IMR-90 (cell line): ENCODE results near the gene MCF2L. TPM values are rescaled to one million over a fixed set of nuclear protein-coding genes. Genes with fewer than 3 reads are reported as not detected.

Experiments used
- ATAC-seq: fragments of 200-7000 bp; cut with Tn5 transposase; 2 replicates; pipeline ENCODE4 v1.9.1; 2020; ENCODE audit warnings: low read depth, mild to moderate bottlenecking, moderate library complexity
- BruUV-seq: library from RNA; stranded (reverse); fragments of 400-500 nt; replicated peaks from 2 replicates; lab custom pipeline; 2021; lab: Mats Ljungman, UMichigan
- CTCF ChIA-PET: fragments of 300-600 bp; formaldehyde crosslinking; extraction: SDS; loops from one replicate; lab custom pipeline; 2021; ENCODE audit warnings: antibody characterized with exemption; lab: Yijun Ruan, JAX
- POLR2A ChIA-PET: fragments of 300-600 bp; sonication (Branson Sonifier 250); formaldehyde crosslinking; loops from one replicate; lab custom pipeline; 2022; ENCODE audit warnings: antibody characterized with exemption; ENCODE audit not compliant: unreplicated experiment; lab: Charles Lee
- DNase-seq: peaks from one replicate; pipeline ENCODE4 v3.0.0; 2013
- H2AFZ ChIP-seq: replicated peaks from 2 replicates; pipeline ENCODE3; 2013; ENCODE audit warnings: low read length, mild to moderate bottlenecking; ENCODE audit not compliant: poor library complexity
- H2AK5ac ChIP-seq: 2 replicates; pipeline ENCODE4 v1.6.1; 2013; ENCODE audit warnings: low read depth, low read length, inconsistent platforms
- H2AK9ac ChIP-seq: replicated peaks from 2 replicates; pipeline ENCODE3; 2013; ENCODE audit warnings: mild to moderate bottlenecking, low read depth, low read length, moderate library complexity; ENCODE audit not compliant: poor library complexity
- H2BK120ac ChIP-seq: 2 replicates; pipeline ENCODE4 v1.6.1; 2013; ENCODE audit warnings: low read depth, low read length, inconsistent platforms
- H2BK15ac ChIP-seq: 3 replicates; pipeline ENCODE4 v1.6.1; 2013; ENCODE audit warnings: low read depth, low read length, inconsistent platforms
- H2BK20ac ChIP-seq: 2 replicates; pipeline ENCODE4 v1.6.1; 2013; ENCODE audit warnings: low read depth, mild to moderate bottlenecking, inconsistent platforms, low read length, moderate library complexity
- H2BK5ac ChIP-seq: 2 replicates; pipeline ENCODE4 v1.6.1; 2013; ENCODE audit warnings: mild to moderate bottlenecking, low read depth, low read length, inconsistent platforms; ENCODE audit not compliant: poor library complexity, severe bottlenecking
- H3K14ac ChIP-seq: replicated peaks from 2 replicates; pipeline ENCODE4 v1.6.1; 2013; ENCODE audit warnings: low read depth, low read length, inconsistent platforms
- H3K18ac ChIP-seq: 2 replicates; pipeline ENCODE4 v1.6.1; 2013; ENCODE audit warnings: low read depth, low read length, control low read depth
- H3K23ac ChIP-seq: 2 replicates; pipeline ENCODE4 v1.6.1; 2013; ENCODE audit warnings: low read depth, low read length, inconsistent platforms
- H3K27ac ChIP-seq: 2 replicates; pipeline ENCODE4 v1.5.1; 2013; ENCODE audit warnings: mild to moderate bottlenecking, control low read depth, low read length; ENCODE audit not compliant: insufficient read depth
- H3K27me3 ChIP-seq: 2 replicates; pipeline ENCODE4 v1.6.1; 2013; ENCODE audit warnings: low read length; ENCODE audit not compliant: control insufficient read depth, insufficient read depth
- H3K36me3 ChIP-seq: 2 replicates; pipeline ENCODE4 v1.6.1; 2013; ENCODE audit warnings: low read length, mixed read lengths; ENCODE audit not compliant: control insufficient read depth, insufficient read depth
- H3K4ac ChIP-seq: 2 replicates; pipeline ENCODE4 v1.6.1; 2013; ENCODE audit warnings: low read depth, low read length, inconsistent platforms
- H3K4me1 ChIP-seq: 2 replicates; pipeline ENCODE4 v1.6.1; 2013; ENCODE audit warnings: low read length, mixed read lengths; ENCODE audit not compliant: control insufficient read depth, insufficient read depth
- H3K4me2 ChIP-seq: 2 replicates; pipeline ENCODE4 v1.6.1; 2013; ENCODE audit warnings: low read depth, mild to moderate bottlenecking, control low read depth, low read length, moderate library complexity
- H3K4me3 ChIP-seq: 2 replicates; pipeline ENCODE4 v1.5.1; 2013; ENCODE audit warnings: low read depth, mild to moderate bottlenecking, control low read depth, low read length, moderate library complexity; ENCODE audit not compliant: insufficient read depth
- H3K56ac ChIP-seq: 2 replicates; pipeline ENCODE4 v1.6.1; 2013; ENCODE audit warnings: low read length, inconsistent platforms; ENCODE audit not compliant: insufficient read depth; ENCODE audit errors: extremely low read depth
- H3K79me1 ChIP-seq, 2 experiments: 2 replicates each; pipeline ENCODE4 v1.6.1; 2013; ENCODE audit warnings: low read length in 2 of 2, inconsistent platforms in 1 of 2, low read depth in 1 of 2
- H3K9ac ChIP-seq: 2 replicates; pipeline ENCODE4 v1.6.1; 2013; ENCODE audit warnings: low read depth, low read length, control low read depth
- H3K9me1 ChIP-seq: 2 replicates; pipeline ENCODE4 v1.6.1; 2013; ENCODE audit warnings: low read length, inconsistent platforms; ENCODE audit not compliant: insufficient read depth
- H3K9me3 ChIP-seq: 2 replicates; pipeline ENCODE4 v1.6.1; 2013; ENCODE audit warnings: low read length; ENCODE audit not compliant: control insufficient read depth, insufficient read depth
- H4K20me1 ChIP-seq: 2 replicates; pipeline ENCODE4 v1.6.1; 2013; ENCODE audit warnings: low read length, inconsistent platforms; ENCODE audit not compliant: insufficient read depth
- H4K5ac ChIP-seq: 2 replicates; pipeline ENCODE4 v1.6.1; 2013; ENCODE audit warnings: mild to moderate bottlenecking, low read depth, low read length, control low read depth
- H4K8ac ChIP-seq, 2 experiments: 2 replicates each; pipeline ENCODE4 v1.6.1; 2013; ENCODE audit warnings: low read depth in 2 of 2, low read length in 2 of 2, control low read depth in 1 of 2, inconsistent platforms in 1 of 2
- H4K91ac ChIP-seq: 2 replicates; pipeline ENCODE4 v1.6.1; 2013; ENCODE audit warnings: low read depth, low read length, inconsistent platforms; ENCODE audit not compliant: insufficient read depth
- BHLHE40 ChIP-seq: fragments of 150-350 bp; IDR thresholded peaks from 2 replicates; pipeline ENCODE4 v1.6.1; 2016; ENCODE audit warnings: mild to moderate bottlenecking, low read depth, low read length
- CEBPB ChIP-seq: IDR thresholded peaks from 2 replicates; pipeline ENCODE4 v1.6.1; 2012; ENCODE audit warnings: low read depth, low read length, improper control_type of control experiment
- CHD1 ChIP-seq: IDR thresholded peaks from 2 replicates; pipeline ENCODE4 v1.6.1; 2012; ENCODE audit warnings: low read depth, low read length, improper control_type of control experiment
- CTCF ChIP-seq: conservative IDR thresholded peaks from 2 replicates; pipeline ENCODE4 v1.5.1; 2012; ENCODE audit warnings: mild to moderate bottlenecking, low read depth, low read length, improper control_type of control experiment
- ELK1 ChIP-seq: fragments of 150-350 bp; IDR thresholded peaks from 2 replicates; pipeline ENCODE4 v1.6.1; 2016; ENCODE audit warnings: low read depth, mild to moderate bottlenecking, low read length, moderate library complexity, borderline replicate concordance
- FOS ChIP-seq: fragments of 150-350 bp; IDR thresholded peaks from 2 replicates; pipeline ENCODE4 v1.6.1; 2016; ENCODE audit warnings: low read depth, low read length
- MAFK ChIP-seq: IDR thresholded peaks from 2 replicates; pipeline ENCODE4 v1.6.1; 2012; ENCODE audit warnings: low read depth, low read length, improper control_type of control experiment
- MAZ ChIP-seq: IDR thresholded peaks from 2 replicates; pipeline ENCODE4 v1.6.1; 2012; ENCODE audit warnings: low read depth, mild to moderate bottlenecking, low read length, improper control_type of control experiment, moderate library complexity, borderline replicate concordance
- MXI1 ChIP-seq: IDR thresholded peaks from 2 replicates; pipeline ENCODE4 v1.6.1; 2012; ENCODE audit warnings: low read depth, mild to moderate bottlenecking, low read length, moderate library complexity, borderline replicate concordance
- NFE2L2 ChIP-seq: fragments of 150-350 bp; IDR thresholded peaks from 2 replicates; pipeline ENCODE4 v1.6.1; 2016; ENCODE audit warnings: low read depth, mild to moderate bottlenecking, low read length
- POLR2A ChIP-seq: IDR thresholded peaks from 2 replicates; pipeline ENCODE4 v1.6.1; 2012; ENCODE audit warnings: mild to moderate bottlenecking, low read depth, low read length
- RAD21 ChIP-seq: IDR thresholded peaks from 2 replicates; pipeline ENCODE4 v1.6.1; 2012; ENCODE audit warnings: low read length, improper control_type of control experiment
- RCOR1 ChIP-seq: IDR thresholded peaks from 2 replicates; pipeline ENCODE4 v1.6.1; 2012; ENCODE audit warnings: mild to moderate bottlenecking, low read length, improper control_type of control experiment; ENCODE audit not compliant: insufficient replicate concordance
- RFX5 ChIP-seq: IDR thresholded peaks from 2 replicates; pipeline ENCODE4 v1.8.0; 2012; ENCODE audit warnings: low read depth, mild to moderate bottlenecking, low read length, moderate library complexity
- SMC3 ChIP-seq: fragments of 150-350 bp; IDR thresholded peaks from 2 replicates; pipeline ENCODE4 v1.6.1; 2016; ENCODE audit warnings: low read depth, mild to moderate bottlenecking, antibody characterized with exemption, low read length, moderate library complexity
- USF2 ChIP-seq: fragments of 150-350 bp; IDR thresholded peaks from 2 replicates; pipeline ENCODE4 v1.6.1; 2017; ENCODE audit warnings: mild to moderate bottlenecking, antibody characterized with exemption, low read length, low read depth
- whole genome bisulfite sequencing, 2 experiments: methylation state at CpG; one replicate each; pipeline versions ENCODE4 v1.1.5 to v1.1.7; 2013; ENCODE audit warnings: missing lambda C conversion rate in 2 of 2; ENCODE audit not compliant: insufficient read length in 1 of 2; ENCODE audit errors: extremely low coverage in 2 of 2; 5-methylcytosine and 5-hydroxymethylcytosine counted together
- dilution Hi-C: fragments of 300-500 bp; cut with HindIII; formaldehyde crosslinking; loops from one replicate; pipeline ENCODE4 v1.14.3; 2018; ENCODE audit warnings: low sequenced_read_pairs; ENCODE audit not compliant: unreplicated experiment
- in situ Hi-C: fragments of 300-500 bp; cut with MboI; formaldehyde crosslinking; loops from 3 replicates; pipeline ENCODE4 v1.14.3; 2019; ENCODE audit warnings: low sequenced_read_pairs, inconsistent platforms, mixed read lengths
- intact Hi-C: fragments of 100-400 bp; cut with micrococcal nuclease; formaldehyde crosslinking; loops from 2 replicates; pipeline ENCODE4 v1.10.0; 2022
- polyA plus RNA-seq, 3 experiments: library from polyadenylated mRNA; depleted of rRNA; stranded (reverse); fragments of >200 nt; gene quantifications; 2 replicates each; pipeline ENCODE4 v1.2.3, GENCODE V29; 2012; ENCODE audit warnings: low replicate concordance in 1 of 3
- total RNA-seq: library from RNA; depleted of rRNA; stranded (reverse); fragments of >200 nt; gene quantifications from 2 replicates; pipeline ENCODE4 v1.2.3, GENCODE V29; 2012

Gene MCF2L
- total and polyA plus RNA-seq, 2 of the 4 experiments (the other 2 are of a cell fraction): 0.18 TPM; not detected in 1

- Histone ChIP-seq H3K14ac (no peak overlapping the region), H3K36me3 (no peaks in the 10 kb centered on the region), H3K27me3 (peaks cover 72% of the 10 kb centered on the region), H2AFZ (no peak overlapping the region), H3K9me1 (no peaks in the 10 kb centered on the region), H4K8ac (no peak overlapping the region), H3K79me1 (no peaks in the 10 kb centered on the region), H2BK20ac (no peak overlapping the region), H3K23ac (no peak overlapping the region), H3K18ac (no peak overlapping the region), H3K56ac (no peak overlapping the region), H2BK15ac (no peak overlapping the region), H2AK9ac (no peak overlapping the region), H2AK5ac (no peak overlapping the region), H2BK5ac (no peak overlapping the region), H3K4me1 (no peaks in the 10 kb centered on the region), H3K27ac (no peak overlapping the region), H3K9me3 (peaks cover 6% of the 10 kb centered on the region), H3K4ac (no peak overlapping the region), H4K20me1 (no peaks in the 10 kb centered on the region), H3K4me2 (no peak overlapping the region), H3K9ac (no peak overlapping the region), H4K5ac (no peak overlapping the region), H4K91ac (no peak overlapping the region), H3K4me3 (no peak overlapping the region), H2BK120ac (no peak overlapping the region)
- intact Hi-C loops: no loop called here
- TF ChIP-seq NFE2L2: no peak
- TF ChIP-seq RFX5: no peak
- no peak for TF ChIP-seq MXI1
- no peak for TF ChIP-seq USF2
- TF ChIP-seq CEBPB: no peak
- no peak for TF ChIP-seq RCOR1
- no peak for TF ChIP-seq MAFK
- no peak for TF ChIP-seq BHLHE40
- no peak for TF ChIP-seq RAD21
- TF ChIP-seq CHD1: no peak
- no peak for TF ChIP-seq ELK1
- TF ChIP-seq SMC3: no peak
- TF ChIP-seq CTCF: no peak
- TF ChIP-seq MAZ: no peak
- no peak for TF ChIP-seq POLR2A
- no peak for TF ChIP-seq FOS
- no TSS peak for BruUV-seq
- CTCF ChIA-PET: no interaction called here
- DNase-seq (no peak), ATAC-seq (no peak)
- 77% methylated on average over 5 of the region's 6 CpGs; no CpG with 5 or more reads in 1 of the 2 experiments for WGBS, 2 experiments
- in situ Hi-C loops: no loop called here
- dilution Hi-C loops: no loop called here
- POLR2A ChIA-PET: no interaction called here
Measured at GRCh38 chr13:112966776-112967175, 2.2 kb upstream of the MCF2L start.
